Naive thymus-derived CD8-positive, alpha-beta T cell (primary cell): Measurements from ENCODE around the gene COQ6. TPM values are rescaled to one million over a fixed set of nuclear protein-coding genes. Genes with fewer than 3 reads are reported as not detected.
A peak's percentile ranks its signal among the peaks of the same experiment; 100 is the strongest.
"Not testable (repeated sequence)": the region's sequence is repeated elsewhere in the genome, so short reads cannot be mapped to it uniquely, and the experiment has no call there.

Experiments used
- ATAC-seq, 2 donors: fragments of 150-1000 bp; cut with Tn5 transposase in 1 of 2; sonication (Bioruptor Pico), chemical (Tn5 transposase) in 1 of 2; 1 replicate in 1 of 2; 2 replicates in 1 of 2; pipeline ENCODE4 v1.10.0; 2021; ENCODE audit warnings: mild to moderate bottlenecking in 2 of 2, moderate library complexity in 2 of 2
- POLR2A ChIA-PET: fragments of 350-600 bp; sonication (Branson Sonifier 250); formaldehyde crosslinking; loops from one replicate; lab custom pipeline; 2021; ENCODE audit warnings: antibody characterized with exemption; lab: Charles Lee
- DNase-seq, 10 donors: peaks; one replicate each; pipeline versions ENCODE4 v3.0.0 to v3.0.0-alpha.2; 2020 to 2022
- H3K27ac Mint-ChIP-seq, 10 donors: one replicate each; pipeline ENCODE4 v1.8.0; 2020 to 2022; ENCODE audit warnings: mild to moderate bottlenecking in 10 of 10, mixed read lengths in 10 of 10, moderate library complexity in 4 of 10, inconsistent platforms in 1 of 10
- H3K27me3 Mint-ChIP-seq, 5 donors: one replicate each; pipeline ENCODE4 v1.8.0; 2021 to 2022; ENCODE audit warnings: mixed read lengths in 5 of 5
- H3K36me3 Mint-ChIP-seq, 3 donors: one replicate each; pipeline ENCODE4 v1.8.0; 2020 to 2022; ENCODE audit warnings: mixed read lengths in 3 of 3, mild to moderate bottlenecking in 2 of 3, inconsistent platforms in 1 of 3
- H3K4me1 Mint-ChIP-seq, 4 donors: one replicate each; pipeline ENCODE4 v1.8.0; 2021 to 2022; ENCODE audit warnings: mixed read lengths in 4 of 4
- H3K4me3 Mint-ChIP-seq, 10 donors: one replicate each; pipeline ENCODE4 v1.8.0; 2020 to 2022; ENCODE audit warnings: mild to moderate bottlenecking in 10 of 10, mixed read lengths in 10 of 10, moderate library complexity in 6 of 10, inconsistent platforms in 1 of 10
- H3K9me3 Mint-ChIP-seq, 9 donors: one replicate each; pipeline ENCODE4 v1.8.0; 2020 to 2022; ENCODE audit warnings: mixed read lengths in 9 of 9, mild to moderate bottlenecking in 3 of 9, inconsistent platforms in 1 of 9, moderate library complexity in 1 of 9
- polyA plus RNA-seq, 3 donors: library from polyadenylated mRNA; unstranded; fragments of 300-500 nt; fragmentation: Illumina TruSeq; gene quantifications; one replicate each; pipeline ENCODE4 v1.2.3, GENCODE V29; 2021
- total RNA-seq, 8 experiments: library from RNA in 2 of 8; stranded (reverse) in 2 of 8; gene quantifications; one replicate each; pipeline ENCODE4 v1.2.3 and lab custom pipeline; 2021 to 2026

Gene COQ6
- total and polyA plus RNA-seq, 5 experiments from 2014 or later = 17.1 to 48.8 (median 23.6) TPM

- H3K36me3 Mint-ChIP-seq = peaks cover 3 to 29% (median 11%) of the 10 kb centered on the region in 3 donors
Measured at GRCh38 chr14:73991092-73991491, 41.0 kb downstream of the COQ6 start.

GRCh38 chr14:73994926-73995325, 44.8 kb downstream of the COQ6 start:
- Mint-ChIP-seq H3K36me3 (peaks cover 5 to 40% (median 11%) of the 10 kb centered on the region in 3 donors), H3K27ac (peak overlapping the region in 1 of 10 donors; percentile 31)
- H3K27me3 Mint-ChIP-seq, DNase-seq, H3K9me3 Mint-ChIP-seq, ATAC-seq, H3K4me3 Mint-ChIP-seq, POLR2A ChIA-PET, H3K4me1 Mint-ChIP-seq: not testable (repeated sequence)

More at GRCh38 chr14:73991092-73991491, 41.0 kb downstream of the COQ6 start:
- POLR2A ChIA-PET = no interaction called here
- no peak overlapping the region for H3K4me3 Mint-ChIP-seq
- no peaks in the 10 kb centered on the region for H3K27me3 Mint-ChIP-seq
- DNase-seq (no peak), ATAC-seq (no peak)
- H3K9me3 Mint-ChIP-seq = no peaks in the 10 kb centered on the region
- H3K27ac Mint-ChIP-seq = no peak overlapping the region
- peaks cover 0 to under 1% (median 0%) of the 10 kb centered on the region in 4 donors for H3K4me1 Mint-ChIP-seq

- ATAC-seq (no peak), DNase-seq (no peak)
- Mint-ChIP-seq H3K36me3 (peaks cover 5 to 43% (median 11%) of the 10 kb centered on the region in 3 donors), H3K9me3 (no peaks in the 10 kb centered on the region), H3K4me3 (no peak overlapping the region), H3K27ac (peak overlapping the region in 1 of 10 donors; percentile 33), H3K4me1 (peaks cover 0 to 1% (median 0%) of the 10 kb centered on the region in 4 donors), H3K27me3 (no peaks in the 10 kb centered on the region)
- POLR2A ChIA-PET = no interaction called here
Measured at GRCh38 chr14:73995977-73996378, 45.9 kb downstream of the COQ6 start.

DNA sequence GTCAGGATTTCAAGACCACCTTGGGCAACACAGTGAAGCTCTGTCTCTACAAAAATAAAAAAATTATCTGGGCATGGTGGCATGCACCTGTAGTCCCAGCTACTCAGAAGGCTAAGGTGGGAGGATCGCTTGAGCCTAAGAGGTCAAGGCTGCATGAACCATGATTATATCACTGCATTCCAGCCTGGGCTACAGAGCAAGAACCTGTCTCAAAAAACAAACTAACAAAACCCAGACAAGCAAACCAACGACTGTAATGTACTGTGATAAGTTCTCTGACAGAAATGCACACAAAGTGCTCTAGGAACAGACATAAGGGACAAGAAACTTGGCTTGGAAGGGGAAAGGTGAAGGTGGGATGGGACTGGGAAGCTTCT, 46.6 kb downstream of the COQ6 start:
- Mint-ChIP-seq H3K9me3 (no peaks in the 10 kb centered on the region), H3K27me3 (no peaks in the 10 kb centered on the region), H3K36me3 (peaks cover 5 to 39% (median 11%) of the 10 kb centered on the region in 3 donors), H3K27ac (peak overlapping the region in 2 of 10 donors; percentile 2 to 43), H3K4me3 (no peak overlapping the region), H3K4me1 (peaks cover 0 to 1% (median 0%) of the 10 kb centered on the region in 4 donors)
- POLR2A ChIA-PET = interaction anchor here (0.7 kb wide), 1 partner anchor 13 kb away, joined by 7 read pairs; no protein-coding TSS in a partner anchor
- ATAC-seq (no peak), DNase-seq (no peak)

GRCh38 chr14:73997108-73997943, 47.2 kb downstream of the COQ6 start:
- no peaks in the 10 kb centered on the region for H3K9me3 Mint-ChIP-seq
- POLR2A ChIA-PET = no interaction called here
- H3K36me3 Mint-ChIP-seq = peaks cover 5 to 38% (median 11%) of the 10 kb centered on the region in 3 donors
- H3K27me3 Mint-ChIP-seq = no peaks in the 10 kb centered on the region
- DNase-seq = no peak
- H3K4me3 Mint-ChIP-seq = no peak overlapping the region
- H3K4me1 Mint-ChIP-seq = peaks cover 0 to 1% (median 0%) of the 10 kb centered on the region in 4 donors
- peak overlapping the region in 1 of 10 donors; percentile 43 for H3K27ac Mint-ChIP-seq
- no peak for ATAC-seq

- H3K36me3 Mint-ChIP-seq = peaks cover 5 to 43% (median 11%) of the 10 kb centered on the region in 3 donors
- POLR2A ChIA-PET = no interaction called here
- no peaks in the 10 kb centered on the region for H3K27me3 Mint-ChIP-seq
- peaks cover 0 to 1% (median 0%) of the 10 kb centered on the region in 4 donors for H3K4me1 Mint-ChIP-seq
- no peaks in the 10 kb centered on the region for H3K9me3 Mint-ChIP-seq
- ATAC-seq = no peak
- no peak overlapping the region for H3K27ac Mint-ChIP-seq
- no peak for DNase-seq
- H3K4me3 Mint-ChIP-seq = no peak overlapping the region
Measured at GRCh38 chr14:73997944-73998447, 47.9 kb downstream of the COQ6 start.

DNA sequence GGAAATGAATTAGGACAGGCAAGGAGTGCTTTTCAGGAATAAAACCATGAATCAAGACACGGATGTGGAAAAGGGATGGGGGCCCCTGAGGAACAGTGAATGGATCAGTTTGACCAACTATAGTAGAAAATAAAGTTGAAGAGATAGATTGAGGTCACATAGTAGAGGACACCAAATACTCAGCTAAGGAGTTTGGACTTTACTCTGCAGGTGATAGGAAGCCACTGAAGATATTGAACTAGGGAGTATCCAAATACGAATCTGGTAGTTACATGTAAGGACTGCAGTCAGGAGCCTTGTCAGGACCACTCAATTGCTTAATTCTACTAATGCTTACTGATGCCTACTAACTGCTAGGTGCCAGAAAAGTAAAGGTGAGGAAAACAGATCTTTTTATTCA, 48.6 kb downstream of the COQ6 start:
- Mint-ChIP-seq H3K9me3 (no peaks in the 10 kb centered on the region), H3K4me3 (no peak overlapping the region), H3K27ac (no peak overlapping the region), H3K27me3 (no peaks in the 10 kb centered on the region), H3K4me1 (peaks cover 0 to 1% (median 0%) of the 10 kb centered on the region in 4 donors), H3K36me3 (peaks cover 5 to 49% (median 13%) of the 10 kb centered on the region in 3 donors)
- no peak for ATAC-seq
- no peak for DNase-seq
- POLR2A ChIA-PET = no interaction called here

DNA sequence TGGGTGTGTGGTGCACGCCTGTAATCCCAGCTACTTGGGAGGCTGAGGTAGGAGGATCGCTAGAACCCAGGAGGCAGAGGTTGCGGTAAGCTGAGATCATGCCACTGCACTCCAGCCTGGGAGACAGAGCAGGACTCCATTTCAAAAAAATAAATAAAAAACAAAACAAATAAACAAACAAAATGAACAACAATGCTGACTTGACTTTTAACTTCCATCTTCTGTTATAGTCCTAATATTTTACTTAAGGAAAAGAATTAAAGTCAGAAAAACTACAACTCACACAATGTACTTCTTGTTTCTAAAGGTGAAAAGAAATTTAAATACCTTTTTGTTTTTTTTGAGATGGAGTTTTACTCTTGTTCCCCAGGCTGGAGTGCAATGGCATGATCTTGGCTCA, 55.6 kb downstream of the COQ6 start:
- DNase-seq, H3K27ac Mint-ChIP-seq, H3K9me3 Mint-ChIP-seq, H3K4me1 Mint-ChIP-seq, H3K27me3 Mint-ChIP-seq, POLR2A ChIA-PET, H3K4me3 Mint-ChIP-seq, ATAC-seq: not testable (repeated sequence)
- H3K36me3 Mint-ChIP-seq = peaks cover 0 to 59% (median 7%) of the 10 kb centered on the region in 3 donors

DNA sequence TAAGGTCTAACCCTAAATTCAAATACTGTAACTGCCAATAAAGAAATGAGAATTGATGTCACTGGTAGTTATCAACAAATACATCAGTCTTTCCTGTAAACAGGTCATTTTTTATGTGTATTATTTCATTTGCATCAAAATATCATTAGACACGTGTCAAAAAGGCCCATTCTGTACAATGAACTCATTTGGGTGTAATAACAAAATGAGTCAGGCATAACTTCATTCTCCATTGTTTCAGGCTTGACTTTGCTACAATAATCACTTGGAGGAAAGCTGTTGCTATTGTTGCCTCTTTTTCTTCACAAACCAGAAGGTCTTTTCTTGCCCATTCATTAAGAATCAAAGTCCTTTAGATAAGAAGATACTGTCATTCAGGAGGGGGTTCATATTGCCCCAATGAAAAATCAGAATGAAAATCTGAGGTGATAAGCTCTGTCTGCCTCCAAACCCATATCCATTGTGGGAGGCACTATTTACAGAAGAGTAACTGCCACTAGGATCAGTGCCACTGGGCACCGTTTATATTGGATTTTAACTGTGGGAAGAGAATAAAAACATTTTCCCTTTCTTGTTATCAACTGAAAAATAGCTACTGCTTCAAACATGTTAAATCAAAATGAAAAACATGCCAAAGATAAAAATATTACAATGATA, 58.9 kb downstream of the COQ6 start:
- ATAC-seq (no peak), DNase-seq (no peak)
- H3K4me3 Mint-ChIP-seq = no peak overlapping the region
- H3K9me3 Mint-ChIP-seq = no peaks in the 10 kb centered on the region
- POLR2A ChIA-PET = interaction anchor here (0.6 kb wide), 1 partner anchor 12 kb away, joined by 7 read pairs; no protein-coding TSS in a partner anchor
- no peak overlapping the region for H3K27ac Mint-ChIP-seq
- peaks cover 0 to 62% (median 10%) of the 10 kb centered on the region in 3 donors for H3K36me3 Mint-ChIP-seq
- no peaks in the 10 kb centered on the region for H3K27me3 Mint-ChIP-seq
- no peaks in the 10 kb centered on the region for H3K4me1 Mint-ChIP-seq

Other genes starting within 250 kb of the COQ6 start
- gene PNMA1, start 235.9 kb upstream of the COQ6 start, total RNA-seq = 10 to 100 TPM; 40.0 to 43.4 TPM
- gene PNMA1, start 235.9 kb upstream of the COQ6 start, polyA plus RNA-seq = 10 to 100 TPM; 31.6 to 37.2 (median 37.2) TPM
- 1 to 10 TPM; 8.7 to 9.4 TPM for gene PTGR2, start 98.5 kb upstream of the COQ6 start, total RNA-seq
- 1 to 10 TPM; 4.4 to 5.9 (median 5.1) TPM for gene PTGR2, start 98.5 kb upstream of the COQ6 start, polyA plus RNA-seq
- 10 to 100 TPM; 50.6 to 56.9 TPM for gene ZNF410, start 63.4 kb upstream of the COQ6 start, total RNA-seq
- gene ZNF410, start 63.4 kb upstream of the COQ6 start, polyA plus RNA-seq = 10 to 100 TPM; 50.6 to 64.8 (median 50.8) TPM
- 1 to 10 TPM; 5.0 to 5.1 TPM for gene FAM161B, start 208 bp upstream of the COQ6 start, total RNA-seq
- gene FAM161B, start 208 bp upstream of the COQ6 start, polyA plus RNA-seq = 1 to 10 TPM in 2 of 3 donors, under 1 TPM in 1; 0.92 to 2.5 (median 1.7) TPM
- gene ENTPD5, start 69.0 kb downstream of the COQ6 start, total RNA-seq = 10 to 100 TPM; 16.2 to 18.6 TPM
- gene ENTPD5, start 69.0 kb downstream of the COQ6 start, polyA plus RNA-seq = 1 to 10 TPM; 5.1 to 5.8 (median 5.3) TPM
- gene BBOF1, start 69.0 kb downstream of the COQ6 start, total RNA-seq = 1 to 10 TPM; 3.0 to 4.4 TPM
- gene BBOF1, start 69.0 kb downstream of the COQ6 start, polyA plus RNA-seq = 1 to 10 TPM; 3.8 to 9.4 (median 3.8) TPM
- gene ALDH6A1, start 134.2 kb downstream of the COQ6 start, total RNA-seq = 10 to 100 TPM; 19.1 to 19.3 TPM
- 10 to 100 TPM; 18.9 to 28.6 (median 23.1) TPM for gene ALDH6A1, start 134.2 kb downstream of the COQ6 start, polyA plus RNA-seq
- 10 to 100 TPM in 1 of 2 experiments, 1 to 10 TPM in 1; 9.6 to 11.1 TPM for gene LIN52, start 134.7 kb downstream of the COQ6 start, total RNA-seq
- gene LIN52, start 134.7 kb downstream of the COQ6 start, polyA plus RNA-seq = 10 to 100 TPM in 2 of 3 donors, 1 to 10 TPM in 1; 9.5 to 16.1 (median 13.6) TPM